GM12878 (cell line): ENCODE measurements around the gene LRRC8B. TPM values are rescaled to one million over a fixed set of nuclear protein-coding genes. Genes with fewer than 3 reads are reported as not detected.

Experiments
- BCL11A ChIP-seq: IDR thresholded peaks from 2 replicates; pipeline ENCODE4 v1.6.1; 2011; ENCODE audit warnings: low read depth, low read length
- ETV6 ChIP-seq, 2 experiments: fragments of 450-650 bp in 1 of 2; IDR thresholded peaks in 1 of 2; conservative IDR thresholded peaks in 1 of 2; 2 replicates each; pipeline ENCODE4 v1.6.1; 2014; ENCODE audit warnings: antibody characterized with exemption in 1 of 2, borderline replicate concordance in 1 of 2, low read depth in 1 of 2, mild to moderate bottlenecking in 1 of 2, moderate library complexity in 1 of 2
- EZH2 ChIP-seq: IDR thresholded peaks from 2 replicates; pipeline ENCODE4 v1.6.1; 2012; ENCODE audit warnings: low read depth, mild to moderate bottlenecking, control low read depth, inconsistent platforms, low read length, borderline replicate concordance; ENCODE audit not compliant: control insufficient read depth
- IKZF1 ChIP-seq: fragments of 450-650 bp; conservative IDR thresholded peaks from 2 replicates; pipeline ENCODE4 v1.6.1; 2017; ENCODE audit warnings: antibody characterized with exemption, mild to moderate bottlenecking
- MLLT1 ChIP-seq: fragments of 450-650 bp; IDR thresholded peaks from 2 replicates; pipeline ENCODE4 v1.6.1; 2016; ENCODE audit warnings: mild to moderate bottlenecking
- NR2C1 ChIP-seq: fragments of 450-650 bp; IDR thresholded peaks from 2 replicates; pipeline ENCODE4 v1.6.1; 2017; ENCODE audit warnings: antibody characterized with exemption, mild to moderate bottlenecking, moderate library complexity
- NR2F1 ChIP-seq: fragments of 450-650 bp; conservative IDR thresholded peaks from 2 replicates; pipeline ENCODE4 v1.6.1; 2017; ENCODE audit warnings: mild to moderate bottlenecking
- PKNOX1 ChIP-seq: fragments of 450-650 bp; IDR thresholded peaks from 2 replicates; pipeline ENCODE4 v1.6.1; 2016; ENCODE audit warnings: mild to moderate bottlenecking
- RCOR1 ChIP-seq: conservative IDR thresholded peaks from 2 replicates; pipeline ENCODE4 v1.6.1; 2012; ENCODE audit warnings: low read depth, low read length, improper control_type of control experiment
- RELB ChIP-seq: fragments of 450-650 bp; IDR thresholded peaks from 2 replicates; pipeline ENCODE4 v1.6.1; 2017; ENCODE audit warnings: low read depth, mild to moderate bottlenecking, moderate library complexity
- SMAD5 ChIP-seq: IDR thresholded peaks from 2 replicates; pipeline ENCODE4 v1.6.1; 2016; ENCODE audit warnings: antibody characterized with exemption, low read depth
- SMARCA5 ChIP-seq: fragments of 450-650 bp; IDR thresholded peaks from 2 replicates; pipeline ENCODE4 v1.6.1; 2017; ENCODE audit warnings: mild to moderate bottlenecking
- SUZ12 ChIP-seq: fragments of 200-600 bp; sonication (generic); IDR thresholded peaks from one replicate; pipeline ENCODE4 v1.6.1; 2018; ENCODE audit warnings: antibody characterized with exemption, mild to moderate bottlenecking; ENCODE audit not compliant: unreplicated experiment
- TARDBP ChIP-seq: IDR thresholded peaks from 2 replicates; pipeline ENCODE4 v1.6.1; 2016; ENCODE audit warnings: borderline replicate concordance
- polyA plus RNA-seq, 11 experiments: library from polyadenylated mRNA; depleted of rRNA in 4 of 11; unstranded in 6 of 11; stranded (reverse) in 5 of 11; fragments of >200 nt; fragmentation: Nextera tagmentation in 4 of 11; fragmentation: Illumina TruSeq in 1 of 11; extraction: Ambion mirVana in 4 of 11; extraction: Trizol in 1 of 11; gene quantifications; 1 replicate in 1 of 11; 2 replicates in 10 of 11; pipeline versions ENCODE4 v1.2.1 to v1.2.3, GENCODE V29; 2011 to 2016; ENCODE audit warnings: inconsistent platforms in 2 of 11, missing spikeins in 2 of 11, low read depth in 1 of 11
- total RNA-seq, 4 experiments: library from RNA; depleted of rRNA in 3 of 4; stranded (reverse); fragments of >200 nt in 3 of 4; fragmentation: Illumina TruSeq in 1 of 4; extraction: Trizol in 1 of 4; gene quantifications; 2 replicates each; pipeline versions ENCODE4 v1.2.1 to v1.2.3, GENCODE V29; 2013 to 2021

Gene LRRC8B
- total and polyA plus RNA-seq, 10 of the 15 experiments (the other 5 are each of a cell fraction or from before 2014, with no cell fraction given) = 1.3 to 9.2 (median 5.4) TPM

- TF ChIP-seq RELB = peak; percentile 67; the same call in 1 of the 2 replicates
- no peak for TF ChIP-seq PKNOX1
- TF ChIP-seq NR2C1 = 0 out of 2 replicates have a peak, but pooled peaks have one; percentile 31
- no peak for TF ChIP-seq EZH2
- TF ChIP-seq BCL11A = no peak
- no peak for TF ChIP-seq SMAD5
- TF ChIP-seq NR2F1 = peak; percentile 31; the same call in 1 of the 2 replicates
- peak; percentile 98 for TF ChIP-seq SMARCA5
- 0 out of 2 replicates have a peak, but pooled peaks have one; percentile 35 for TF ChIP-seq RCOR1
- no peak for TF ChIP-seq SUZ12
- 0 out of 4 replicates have a peak, but pooled peaks of 1 of the 2 experiments have one; percentile 39 for TF ChIP-seq ETV6 (conservative IDR thresholded peaks at IDR 0.05 in 1 of 2, IDR thresholded peaks at IDR 0.05 in 1 of 2; ENCODE audit: borderline replicate concordance in 1 of 2, low read depth in 1 of 2)
- peak; percentile 66; the same call in 1 of the 2 replicates for TF ChIP-seq MLLT1
- TF ChIP-seq TARDBP = no peak
- peak; percentile 93 for TF ChIP-seq IKZF1
- TF ChIP-seq, all 136 proteins: peak for 34
Observed at GRCh38 chr1:89632657-89633247, 108.1 kb downstream of the LRRC8B start, which contains the start of gene LRRC8C (continued).
